ENCODE measurements around the gene LCORL. TPM values are rescaled to one million over a fixed set of nuclear protein-coding genes. Genes with fewer than 3 reads are reported as not detected.

The LCORL gene
- total and polyA plus RNA-seq, 3 donors from 2014 or later, result 9.7 to 43.7 (median 37.6) TPM

DNA sequence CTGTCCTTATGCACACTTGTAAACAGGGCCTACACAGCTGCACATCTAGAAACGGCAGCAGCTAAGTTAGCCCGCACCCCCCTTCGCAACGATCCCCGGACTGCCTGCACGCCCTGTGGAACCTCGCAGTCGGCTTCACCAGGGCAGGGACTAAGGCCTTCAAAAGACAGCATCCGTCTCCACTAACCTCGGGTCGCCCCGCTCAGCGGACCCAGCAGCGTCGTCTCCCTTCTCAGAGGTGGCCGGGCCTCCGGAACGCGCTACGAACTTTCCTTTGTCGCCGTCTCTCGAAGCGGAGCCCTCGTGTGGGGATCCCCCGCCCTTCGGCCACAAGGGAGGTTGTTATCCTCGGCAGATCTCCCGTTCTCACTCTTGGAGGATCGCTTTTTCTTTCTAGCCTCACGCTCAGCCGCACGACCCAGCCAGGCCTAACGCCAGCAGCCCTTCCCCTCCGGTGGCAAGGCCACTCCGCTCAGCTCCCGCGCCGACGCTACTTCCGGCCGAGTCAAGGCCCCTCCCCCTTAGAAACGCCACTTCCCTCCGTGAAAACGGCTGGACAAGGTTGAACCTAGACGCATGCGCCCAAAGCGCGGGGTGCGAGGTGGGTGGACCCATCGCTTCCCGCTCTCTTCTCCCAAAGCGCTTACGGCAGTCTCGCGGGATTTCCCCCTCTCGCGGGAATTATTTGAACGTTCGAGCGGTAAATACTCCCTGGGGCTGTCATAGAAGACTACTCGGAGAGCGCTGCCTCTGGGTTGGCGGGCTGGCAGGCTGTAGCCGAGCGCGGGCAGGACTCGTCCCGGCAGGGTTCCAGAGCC is 211.1 kb downstream of the LCORL start, which contains the start of the genes DCAF16 and NCAPG:
DCAF16 (minus strand) TSS at position 498 of the 818 bp plus-strand sequence. CDS start 6,616 bp downstream, outside the sequence.
NCAPG (plus strand) TSS at position 720 of the 818 bp plus-strand sequence. CDS start 99 bp downstream, outside the sequence.
- H3K4me3 ChIP-seq, result peak within 1 kb of the TSS; percentile 83 to 93
- DNase-seq, result peak; percentile 99
- peaks cover 28% of the 10 kb centered on the region for H3K4me1 ChIP-seq
- H3K36me3 ChIP-seq (ENCODE audit: low read depth, missing control alignments), result no peaks in the 10 kb centered on the region
- intact Hi-C loops (cut with DNase I; ENCODE audit: low total_unique reads), result no loop called here
- WGBS, 2 donors, result 0 to 1% methylated on average over 34 to 69 of the region's 69 CpGs
- TF ChIP-seq CTCF (IDR thresholded peaks at IDR 0.05) (no peak), POLR2A (IDR thresholded peaks at IDR 0.05) (peak; percentile 96)
- H3K9me3 ChIP-seq, result no peaks in the 10 kb centered on the region
- peak within 1 kb of the TSS; percentile 98 for H3K27ac ChIP-seq
- no peaks in the 10 kb centered on the region for H3K27me3 ChIP-seq

DNA sequence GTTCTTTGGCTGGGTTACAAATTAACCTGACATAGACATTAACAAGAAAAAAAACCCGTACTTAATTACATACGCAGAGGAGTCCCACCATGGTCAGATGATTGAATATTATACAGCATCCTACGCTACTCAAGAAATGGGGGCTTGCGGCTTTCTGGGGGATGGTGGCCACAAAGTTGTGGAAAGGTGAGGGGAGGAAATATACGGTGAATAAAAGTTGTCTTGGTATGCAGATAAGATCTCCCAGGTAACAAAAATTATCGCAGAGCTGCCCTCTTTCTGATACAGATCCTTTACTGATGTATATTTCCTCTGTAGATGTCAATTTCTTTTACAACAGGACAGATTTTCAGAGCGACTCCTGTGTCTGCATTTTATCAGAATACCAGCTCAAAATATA is 211.9 kb downstream of the LCORL start:
- Histone ChIP-seq H3K27me3 (no peaks in the 10 kb centered on the region), H3K4me1 (peaks cover 28% of the 10 kb centered on the region), H3K9me3 (no peaks in the 10 kb centered on the region), H3K27ac (peak overlapping the region; percentile 98), H3K36me3 (ENCODE audit: low read depth, missing control alignments) (no peaks in the 10 kb centered on the region), H3K4me3 (peak overlapping the region; percentile 83 to 93)
- DNase-seq, result no peak
- intact Hi-C loops (cut with DNase I; ENCODE audit: low total_unique reads), result no loop called here
- 0 to 2% methylated on average over 7 of the region's 7 CpGs for WGBS, 2 donors
- TF ChIP-seq CTCF (IDR thresholded peaks at IDR 0.05) (no peak), POLR2A (IDR thresholded peaks at IDR 0.05) (no peak)

DNA sequence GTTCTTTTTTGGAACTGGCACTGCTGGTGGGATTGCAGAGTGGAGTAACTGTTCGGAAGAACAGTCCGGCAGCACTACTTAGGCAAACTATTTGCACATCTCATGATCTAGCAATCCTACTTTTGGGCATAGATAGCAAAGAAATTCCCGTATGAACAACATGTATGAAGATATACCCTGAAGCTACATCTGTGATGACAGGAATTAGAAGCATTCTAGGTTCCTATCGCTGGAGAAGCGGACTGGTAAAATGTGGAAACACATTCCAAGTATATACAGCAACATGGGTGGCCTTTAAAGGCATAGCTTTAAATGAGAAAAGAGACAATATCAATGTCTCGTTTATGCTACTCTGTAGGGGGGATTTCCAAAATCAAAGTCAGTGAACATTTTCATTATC is 214.1 kb downstream of the LCORL start:
- TF ChIP-seq POLR2A (IDR thresholded peaks at IDR 0.05) (no peak), CTCF (IDR thresholded peaks at IDR 0.05) (no peak)
- Histone ChIP-seq H3K27me3 (no peaks in the 10 kb centered on the region), H3K9me3 (no peaks in the 10 kb centered on the region), H3K27ac (no peak overlapping the region), H3K36me3 (ENCODE audit: low read depth, missing control alignments) (no peaks in the 10 kb centered on the region), H3K4me3 (no peak overlapping the region), H3K4me1 (peaks cover 28% of the 10 kb centered on the region)
- no peak for DNase-seq
- WGBS, 2 donors, result 29 to 41% methylated on average over 6 of the region's 6 CpGs
- intact Hi-C loops (cut with DNase I; ENCODE audit: low total_unique reads), result no loop called here

DNA sequence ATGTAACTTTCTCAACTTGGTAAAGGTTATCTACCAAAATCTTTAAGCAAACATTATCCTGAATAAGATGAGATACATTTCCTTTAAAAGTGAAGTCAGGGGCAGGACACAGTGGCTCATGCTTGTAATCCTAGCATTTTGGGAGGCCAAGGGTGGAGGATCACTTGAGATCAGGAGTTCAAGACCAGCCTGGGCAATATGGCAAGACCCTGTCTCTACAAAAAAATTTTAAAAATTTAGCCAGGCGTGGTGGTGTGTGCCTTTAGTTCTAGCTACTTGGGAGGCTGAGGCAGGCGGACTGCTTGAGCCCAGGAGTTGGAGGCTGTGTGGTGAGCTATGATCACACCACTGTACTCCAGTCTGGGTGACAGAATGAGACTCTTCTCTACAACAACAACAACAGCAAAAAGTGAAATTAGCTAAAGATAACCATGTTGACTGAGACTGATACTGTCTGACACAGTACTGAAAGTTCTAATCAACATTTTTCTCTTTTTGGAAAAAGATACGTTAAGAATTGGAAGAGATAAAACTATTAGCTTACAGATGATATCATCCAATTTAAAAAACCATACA is 215.9 kb downstream of the LCORL start:
- H3K36me3 ChIP-seq (ENCODE audit: low read depth, missing control alignments), result no peaks in the 10 kb centered on the region
- no peak overlapping the region for H3K4me3 ChIP-seq
- no peak overlapping the region for H3K27ac ChIP-seq
- intact Hi-C loops (cut with DNase I; ENCODE audit: low total_unique reads), result no loop called here
- no peaks in the 10 kb centered on the region for H3K27me3 ChIP-seq
- H3K9me3 ChIP-seq, result no peaks in the 10 kb centered on the region
- no peak for DNase-seq
- TF ChIP-seq POLR2A (IDR thresholded peaks at IDR 0.05), result no peak
- TF ChIP-seq CTCF (IDR thresholded peaks at IDR 0.05), result no peak
- 74 to 77% methylated on average over 3 of the region's 3 CpGs for WGBS, 2 donors
- peaks cover 23% of the 10 kb centered on the region for H3K4me1 ChIP-seq
